ENCODE results near the gene ULBP3.

GRCh38 chr6:150102750-150103270 is 33.9 kb upstream of the ULBP3 start:
- no peak for TF ChIP-seq POLR2A (IDR thresholded peaks at IDR 0.05; ENCODE audit: extremely low read depth, insufficient read length)
- TF ChIP-seq CTCF (IDR thresholded peaks at IDR 0.05; ENCODE audit: low read depth, low read length), result no peak
- TF ChIP-seq MAX (IDR thresholded peaks at IDR 0.05; ENCODE audit: low read depth, low read length), result no peak

All from NB4 (cell line).